K562 (cell line): ENCODE data around the gene ZFYVE28. TPM values are rescaled to one million over a fixed set of nuclear protein-coding genes. Genes with fewer than 3 reads are reported as not detected.

Experiments
- ATAC-seq: fragments of 200-7000 bp; cut with Tn5 transposase; 3 replicates; pipeline ENCODE4 v1.9.1; 2020; ENCODE audit warnings: moderate library complexity
- BruUV-seq: library from RNA; stranded (reverse); fragments of 400-500 nt; replicated peaks from 2 replicates; lab custom pipeline; 2021; lab: Mats Ljungman, UMichigan
- CTCF ChIA-PET: fragments of 300-600 bp; formaldehyde crosslinking; extraction: SDS; loops from one replicate; lab custom pipeline; 2021; ENCODE audit warnings: low intra/inter-chr PET ratio; lab: Yijun Ruan, JAX
- POLR2A ChIA-PET: fragments of 300-600, 350-650 bp; sonication (Branson Sonifier 250); formaldehyde crosslinking; extraction: SDS; loops from one replicate; lab custom pipeline; 2021; ENCODE audit warnings: antibody characterized with exemption, inconsistent platforms; lab: Yijun Ruan, JAX
- DNase-seq, 4 experiments: peaks; one replicate each; pipeline versions ENCODE4 v3.0.0 to v3.0.0-alpha.2; 2011 to 2018; ENCODE audit warnings: low spot score in 3 of 4, mixed read lengths in 3 of 4; ENCODE audit errors: extremely low read depth in 1 of 4
- FAIRE-seq: peaks from 2 replicates; lab custom pipeline; 2011; peaks lifted over from hg19 to GRCh38; lab: Jason Lieb, UNC
- H2AFZ ChIP-seq: 2 replicates; pipeline ENCODE4 v1.6.0; 2011; ENCODE audit warnings: low read depth, low read length, control low read depth, inconsistent platforms
- H3K27ac ChIP-seq: fragments of 200-600 bp; 3 replicates; pipeline ENCODE4 v1.8.0; 2011; ENCODE audit warnings: low read depth, mild to moderate bottlenecking, control low read depth, inconsistent platforms, low read length, moderate library complexity, mixed read lengths; ENCODE audit errors: extremely low read depth
- H3K27me3 ChIP-seq, 2 experiments: fragments of 300-600 bp in 1 of 2; 2 replicates in 1 of 2; 3 replicates in 1 of 2; pipeline versions ENCODE4 v1.6.0 to v1.8.0; 2011; ENCODE audit warnings: inconsistent platforms in 2 of 2, low read length in 2 of 2, mild to moderate bottlenecking in 1 of 2, mixed read lengths in 1 of 2, moderate library complexity in 1 of 2; ENCODE audit not compliant: control insufficient read depth in 2 of 2, insufficient read depth in 2 of 2
- H3K36me3 ChIP-seq: fragments of 300-600 bp; 3 replicates; pipeline ENCODE4 v1.8.0; 2011; ENCODE audit warnings: mild to moderate bottlenecking, low read length, inconsistent platforms; ENCODE audit not compliant: control insufficient read depth, insufficient read depth
- H3K4me1 ChIP-seq, 2 experiments: fragments of 200-600 bp in 1 of 2; replicated peaks in 1 of 2; 2 replicates in 1 of 2; 3 replicates in 1 of 2; pipeline versions ENCODE4 v1.5.1 to v1.8.0; 2011; ENCODE audit warnings: inconsistent platforms in 2 of 2, low read length in 2 of 2, mild to moderate bottlenecking in 1 of 2, mixed read lengths in 1 of 2, moderate library complexity in 1 of 2; ENCODE audit not compliant: control insufficient read depth in 2 of 2, insufficient read depth in 2 of 2
- H3K4me2 ChIP-seq: 2 replicates; pipeline ENCODE4 v1.6.1; 2011; ENCODE audit warnings: low read length, control low read depth, inconsistent platforms, mixed read lengths; ENCODE audit not compliant: insufficient read depth
- H3K4me3 ChIP-seq: fragments of 200-600 bp; sonication (generic), shearing (Covaris generic); 2 replicates; pipeline ENCODE4 v1.5.1; 2016; ENCODE audit warnings: control low read depth, inconsistent platforms
- H3K79me2 ChIP-seq: fragments of 200-600 bp; 3 replicates; pipeline ENCODE4 v1.8.0; 2011; ENCODE audit warnings: low read length, inconsistent platforms; ENCODE audit not compliant: control insufficient read depth, insufficient read depth
- H3K9ac ChIP-seq, 2 experiments: 2 replicates each; pipeline versions ENCODE4 v1.6.0 to v1.6.1; 2011; ENCODE audit warnings: low read depth in 2 of 2, low read length in 2 of 2, control low read depth in 1 of 2, inconsistent platforms in 1 of 2, mild to moderate bottlenecking in 1 of 2, mixed read lengths in 1 of 2; ENCODE audit not compliant: insufficient read depth in 1 of 2
- H3K9me1 ChIP-seq: one replicate; pipeline ENCODE4 v1.6.0; 2011; ENCODE audit warnings: inconsistent platforms, mild to moderate bottlenecking, low read length, moderate library complexity; ENCODE audit not compliant: control insufficient read depth, insufficient read depth
- H3K9me3 ChIP-seq: replicated peaks from 2 replicates; pipeline ENCODE4 v1.5.1; 2011; ENCODE audit warnings: low read depth, low read length, inconsistent platforms; ENCODE audit not compliant: control insufficient read depth, insufficient read depth
- H4K20me1 ChIP-seq: replicated peaks from 2 replicates; pipeline ENCODE4 v1.6.1; 2011; ENCODE audit warnings: low read length, inconsistent platforms, mixed read lengths; ENCODE audit not compliant: control insufficient read depth, insufficient read depth
- ADNP ChIP-seq: fragments of 200-800 bp; sonication (Bioruptor generic); IDR thresholded peaks from 2 replicates; pipeline ENCODE4 v1.6.1; 2016; ENCODE audit warnings: missing genetic modification characterization, missing compliant biosample characterization
- ARID1B ChIP-seq: fragments of 450-650 bp; IDR thresholded peaks from 2 replicates; pipeline ENCODE4 v1.6.1; 2016; ENCODE audit warnings: antibody characterized with exemption, mild to moderate bottlenecking, inconsistent platforms
- CHAMP1 ChIP-seq: fragments of 450-650 bp; IDR thresholded peaks from 2 replicates; pipeline ENCODE4 v1.6.1; 2016; ENCODE audit warnings: mild to moderate bottlenecking
- CREB3L1 ChIP-seq: fragments of 450-650 bp; IDR thresholded peaks from 2 replicates; pipeline ENCODE4 v1.6.1; 2014; ENCODE audit warnings: low read depth, mild to moderate bottlenecking, moderate library complexity, borderline replicate concordance
- DPF2 ChIP-seq: fragments of 450-650 bp; IDR thresholded peaks from 2 replicates; pipeline ENCODE4 v1.6.1; 2016
- EP300 ChIP-seq: IDR thresholded peaks from 2 replicates; pipeline ENCODE4 v1.6.1; 2012; ENCODE audit warnings: low read length, improper control_type of control experiment
- GATA2 ChIP-seq: sonication (generic); formaldehyde crosslinking; IDR thresholded peaks from 2 replicates; pipeline ENCODE4 v1.4.0; 2020; ENCODE audit warnings: mild to moderate bottlenecking, missing genetic modification reagents
- MEIS2 ChIP-seq: fragments of 450-650 bp; IDR thresholded peaks from 2 replicates; pipeline ENCODE4 v1.6.1; 2014; ENCODE audit warnings: mild to moderate bottlenecking; ENCODE audit not compliant: partially characterized antibody
- PURB ChIP-seq: sonication (generic); formaldehyde crosslinking; IDR thresholded peaks from 2 replicates; pipeline ENCODE4 v1.9.0; 2021; ENCODE audit warnings: low read depth, mild to moderate bottlenecking, missing genetic modification reagents
- RBBP5 ChIP-seq: fragments of 200-600 bp; sonication (generic); IDR thresholded peaks from 2 replicates; pipeline ENCODE4 v1.6.1; 2012; ENCODE audit warnings: borderline replicate concordance, mild to moderate bottlenecking, low read length, control low read depth, inconsistent platforms; ENCODE audit not compliant: insufficient read depth, poor library complexity, severe bottlenecking
- SMARCA4 ChIP-seq: fragments of 450-650 bp; IDR thresholded peaks from 2 replicates; pipeline ENCODE4 v1.6.1; 2016
- SMARCE1 ChIP-seq: fragments of 450-650 bp; IDR thresholded peaks from 2 replicates; pipeline ENCODE4 v1.7.1; 2016; ENCODE audit warnings: mild to moderate bottlenecking
- SPI1 ChIP-seq: IDR thresholded peaks from 2 replicates; pipeline ENCODE4 v1.6.1; 2011; ENCODE audit warnings: low read depth, low read length, control low read depth, borderline replicate concordance
- TAL1 ChIP-seq: fragments of 450-650 bp; IDR thresholded peaks from 2 replicates; pipeline ENCODE4 v1.6.1; 2016; ENCODE audit warnings: mild to moderate bottlenecking
- TARDBP ChIP-seq: fragments of 450-650 bp; IDR thresholded peaks from 2 replicates; pipeline ENCODE4 v1.6.1; 2016
- TCF3 ChIP-seq: sonication (generic); formaldehyde crosslinking; IDR thresholded peaks from 2 replicates; pipeline ENCODE4 v1.4.0; 2020; ENCODE audit warnings: mild to moderate bottlenecking, missing genetic modification reagents
- TEAD4 ChIP-seq, 2 experiments: sonication (generic) in 1 of 2; formaldehyde crosslinking in 1 of 2; IDR thresholded peaks; 2 replicates each; pipeline versions ENCODE4 v1.6.1 to v1.8.0; 2012 to 2022; ENCODE audit warnings: borderline replicate concordance in 1 of 2, inconsistent platforms in 1 of 2, low read length in 1 of 2, mild to moderate bottlenecking in 1 of 2, missing genetic modification reagents in 1 of 2
- TFAP4 ChIP-seq: sonication (generic); formaldehyde crosslinking; IDR thresholded peaks from 2 replicates; pipeline ENCODE4 v1.8.0; 2022; ENCODE audit warnings: missing genetic modification reagents, mild to moderate bottlenecking, moderate library complexity, borderline replicate concordance
- ZNF232 ChIP-seq: sonication (generic); formaldehyde crosslinking; IDR thresholded peaks from 2 replicates; pipeline ENCODE4 v1.8.0; 2022; ENCODE audit warnings: mild to moderate bottlenecking, missing genetic modification reagents
- ZNF77 ChIP-seq: fragments of 250-450 bp; sonication (Bioruptor Pico); IDR thresholded peaks from 2 replicates; pipeline ENCODE4 v1.5.0; 2020
- WGBS: fragments of 100-300 bp; shearing (Covaris generic); methylation state at CpG from one replicate; pipeline ENCODE4 v1.1.6; 2016; ENCODE audit warnings: low coverage, mixed read lengths; ENCODE audit not compliant: insufficient coverage; ENCODE audit errors: missing lambda C conversion rate; 5-methylcytosine and 5-hydroxymethylcytosine counted together
- in situ Hi-C: fragments of 300-500 bp; cut with MboI; formaldehyde crosslinking; loops from 4 replicates; pipeline ENCODE4 v1.15.0; 2018; ENCODE audit warnings: inconsistent platforms, mixed read lengths
- intact Hi-C: fragments of 100-400 bp; cut with micrococcal nuclease; formaldehyde crosslinking; loops from 2 replicates; pipeline ENCODE4 v1.14.2; 2022
- polyA plus RNA-seq, 8 experiments: library from polyadenylated mRNA; depleted of rRNA in 4 of 8; stranded (reverse) in 5 of 8; unstranded in 3 of 8; fragments of >200 nt; fragmentation: Nextera tagmentation in 2 of 8; fragmentation: Illumina TruSeq in 1 of 8; extraction: Ambion mirVana in 2 of 8; extraction: Trizol in 1 of 8; gene quantifications; 2 replicates each; pipeline versions ENCODE4 v1.2.1 to v1.2.3, GENCODE V29; 2011 to 2014; ENCODE audit warnings: inconsistent platforms in 1 of 8, missing spikeins in 1 of 8
- total RNA-seq, 7 experiments: library from RNA; depleted of rRNA in 6 of 7; stranded (reverse); fragments of >200 nt in 6 of 7; fragmentation: Illumina TruSeq in 2 of 7; extraction: Trizol in 2 of 7; gene quantifications; 2 replicates each; pipeline versions ENCODE4 v1.2.1 to v1.2.3, GENCODE V29; 2011 to 2021; ENCODE audit warnings: low replicate concordance in 1 of 7

The ZFYVE28 gene
- total and polyA plus RNA-seq, 9 of the 15 experiments (the other 6 are each of a cell fraction or from before 2014, with no cell fraction given): 1.3 to 24.8 (median 8.9) TPM

- 31% methylated on average over 14 of the region's 14 CpGs for WGBS
- H3K4me3 ChIP-seq: no peak overlapping the region
- BruUV-seq: no TSS peak
- peaks cover 23% of the 10 kb centered on the region for H3K79me2 ChIP-seq
- peaks cover 5% of the 10 kb centered on the region for H3K9me3 ChIP-seq
- no peaks in the 10 kb centered on the region for H3K27me3 ChIP-seq
- peak overlapping the region; percentile 6; the same call in 1 of the 3 replicates for H3K27ac ChIP-seq
- H3K4me1 ChIP-seq: peaks cover 18 to 29% of the 10 kb centered on the region in 2 experiments
- peaks cover 2% of the 10 kb centered on the region for H3K9me1 ChIP-seq
- H2AFZ ChIP-seq: no peak overlapping the region
- H3K9ac ChIP-seq: no peak overlapping the region
- in situ Hi-C loops (no loop called here), intact Hi-C loops (no loop called here)
- peaks cover 8% of the 10 kb centered on the region; the same call in 2 of the 3 replicates for H3K36me3 ChIP-seq
- no peaks in the 10 kb centered on the region for H4K20me1 ChIP-seq
- ChIA-PET POLR2A (interaction anchor here (0.8 to 1.3 kb wide), 3 partner anchors 11 to 20 kb away, joined by 3 read pairs; no protein-coding TSS in a partner anchor), CTCF (no interaction called here)
- H3K4me2 ChIP-seq: peak overlapping the region; percentile 2; the same call in 1 of the 2 replicates
- DNase-seq (no peak), FAIRE-seq (peak; percentile 29), ATAC-seq (no peak)
- TF ChIP-seq SMARCE1: peak; percentile 61; the same call in 1 of the 2 replicates
- peak; percentile 74 for TF ChIP-seq ARID1B
- TF ChIP-seq SMARCA4: peak; percentile 57; the same call in 1 of the 2 replicates
- TF ChIP-seq TAL1: peak; percentile 40; the same call in 1 of the 2 replicates
- TF ChIP-seq TFAP4 (CRISPR knock-in tag): peak; percentile 30; the same call in 1 of the 2 replicates
- TF ChIP-seq EP300: 0 out of 2 replicates have a peak, but pooled peaks have one; percentile 14
- peak; percentile 60; the same call in 1 of the 2 replicates for TF ChIP-seq TEAD4 (IDR thresholded peaks at IDR 0.05; ENCODE audit: low read length)
- TF ChIP-seq TEAD4 (CRISPR knock-in tag; IDR thresholded peaks at IDR 0.05; ENCODE audit: borderline replicate concordance): no peak
- TF ChIP-seq GATA2 (CRISPR knock-in tag): peak; percentile 76
- no peak for TF ChIP-seq CREB3L1
- peak; percentile 53 for TF ChIP-seq RBBP5
- TF ChIP-seq ADNP (tag): 0 out of 2 replicates have a peak, but pooled peaks have one; percentile 59
- TF ChIP-seq CHAMP1: 0 out of 2 replicates have a peak, but pooled peaks have one; percentile 16
- TF ChIP-seq SPI1: peak; percentile 59; the same call in 1 of the 2 replicates
- TF ChIP-seq PURB (CRISPR knock-in tag): no peak
- no peak for TF ChIP-seq ZNF77 (CRISPR knock-in tag)
- TF ChIP-seq ZNF232 (CRISPR knock-in tag): no peak
- peak; percentile 47; the same call in 1 of the 2 replicates for TF ChIP-seq DPF2
- TF ChIP-seq TARDBP: no peak
- peak; percentile 43 for TF ChIP-seq MEIS2
- peak; percentile 71 for TF ChIP-seq TCF3 (CRISPR knock-in tag)
Observed at GRCh38 chr4:2377241-2377640, 41.2 kb downstream of the ZFYVE28 start.
